OCI-LY1 (cell line): ENCODE results near the gene FBXW11.

Experiments
- H2AFZ ChIP-seq: fragments of 200-600 bp; sonication (generic), shearing (Covaris generic); 2 replicates; pipeline ENCODE4 v1.6.0; 2014; ENCODE audit warnings: antibody characterized with exemption, mild to moderate bottlenecking, low read length
- H3F3A ChIP-seq: fragments of 200-600 bp; sonication (generic), shearing (Covaris generic); 2 replicates; pipeline ENCODE4 v1.6.0; 2014; ENCODE audit warnings: mild to moderate bottlenecking, antibody characterized with exemption, low read length, moderate library complexity; ENCODE audit not compliant: insufficient read depth
- H3K27ac ChIP-seq: fragments of 200-600 bp; sonication (generic); 2 replicates; pipeline ENCODE4 v1.5.1; 2014; ENCODE audit warnings: low read length, mixed run types, mild to moderate bottlenecking, low read depth; ENCODE audit not compliant: poor library complexity, severe bottlenecking
- H3K27me3 ChIP-seq: fragments of 200-600 bp; sonication (generic); 2 replicates; pipeline ENCODE4 v1.6.0; 2014; ENCODE audit warnings: antibody characterized with exemption, mild to moderate bottlenecking, low read length, moderate library complexity; ENCODE audit not compliant: insufficient read depth
- H3K36me3 ChIP-seq: fragments of 200-600 bp; sonication (generic); 2 replicates; pipeline ENCODE4 v1.6.1; 2014; ENCODE audit warnings: mild to moderate bottlenecking, antibody characterized with exemption, low read length, moderate library complexity, mixed read lengths; ENCODE audit not compliant: insufficient read depth
- H3K4me1 ChIP-seq: fragments of 200-600 bp; sonication (generic); 2 replicates; pipeline ENCODE4 v1.5.1; 2014; ENCODE audit warnings: mild to moderate bottlenecking, low read length, moderate library complexity; ENCODE audit not compliant: insufficient read depth, severe bottlenecking
- H3K4me2 ChIP-seq: fragments of 200-600 bp; sonication (generic), shearing (Covaris generic); 2 replicates; pipeline ENCODE4 v1.6.1; 2014; ENCODE audit warnings: low read length
- H3K4me3 ChIP-seq: fragments of 200-600 bp; sonication (generic); 2 replicates; pipeline ENCODE4 v1.5.1; 2014; ENCODE audit warnings: low read length, low read depth, mild to moderate bottlenecking, mixed read lengths; ENCODE audit not compliant: poor library complexity, severe bottlenecking
- H3K79me2 ChIP-seq: fragments of 200-600 bp; shearing (Covaris generic); 2 replicates; pipeline ENCODE4 v1.6.1; 2016; ENCODE audit warnings: mixed run types, low read length, mixed read lengths; ENCODE audit not compliant: insufficient read depth
- H3K9ac ChIP-seq: fragments of 200-600 bp; sonication (generic), shearing (Covaris generic); 2 replicates; pipeline ENCODE4 v1.6.1; 2014; ENCODE audit warnings: mild to moderate bottlenecking, low read length, mixed read lengths
- H3K9me2 ChIP-seq: fragments of 200-600 bp; sonication (generic), shearing (Covaris generic); 2 replicates; pipeline ENCODE4 v1.6.1; 2014; ENCODE audit warnings: low read depth, mild to moderate bottlenecking, low read length, mixed read lengths
- H3K9me3 ChIP-seq: fragments of 200-600 bp; shearing (Covaris generic); 2 replicates; pipeline ENCODE4 v1.6.1; 2014; ENCODE audit warnings: low read length, mixed read lengths
- H4K20me1 ChIP-seq: fragments of 200-600 bp; sonication (generic), shearing (Covaris generic); 2 replicates; pipeline ENCODE4 v1.6.0; 2016; ENCODE audit warnings: mild to moderate bottlenecking, low read length; ENCODE audit not compliant: insufficient read depth
- EZH2 ChIP-seq: fragments of 200-600 bp; sonication (generic), shearing (Covaris generic); IDR thresholded peaks from 2 replicates; pipeline ENCODE4 v1.8.0; 2017; ENCODE audit warnings: borderline replicate concordance, mixed run types, mild to moderate bottlenecking, antibody characterized with exemption, low read length, moderate library complexity, mixed read lengths
- TF ChIP-seq, protein P1 (sequence below): fragments of 200-600 bp; sonication (generic), shearing (Covaris generic); IDR thresholded peaks from 2 replicates; pipeline ENCODE4 v1.5.1; 2017; ENCODE audit warnings: mild to moderate bottlenecking, antibody characterized with exemption, low read length, moderate library complexity, mixed read lengths

The FBXW11 gene

DNA sequence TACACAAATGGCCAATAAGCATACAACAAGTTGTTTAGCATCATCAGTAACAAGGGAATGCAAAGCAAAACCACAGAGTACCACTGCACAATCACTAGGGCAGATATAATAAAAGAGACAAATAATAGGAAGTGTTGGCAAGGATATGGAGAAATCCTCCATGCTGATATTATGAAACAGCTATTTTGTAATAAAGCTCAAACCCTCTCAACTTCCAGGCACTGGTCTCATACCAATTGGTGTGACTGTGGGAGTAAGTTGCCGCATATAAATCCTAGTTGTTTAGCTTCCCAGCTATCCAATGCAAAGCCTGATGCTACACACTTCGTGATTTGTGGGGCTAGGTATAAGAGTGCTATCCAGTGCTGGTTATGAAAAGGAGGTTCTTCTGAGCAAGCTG is 132.2 kb downstream of the FBXW11 start:
- Histone ChIP-seq H3K9me3 (no peaks in the 10 kb centered on the region), H3K27ac (no peak overlapping the region), H4K20me1 (no peaks in the 10 kb centered on the region), H3K9me2 (no peaks in the 10 kb centered on the region), H3F3A (no peaks in the 10 kb centered on the region), H3K9ac (no peak overlapping the region), H3K79me2 (no peaks in the 10 kb centered on the region), H3K4me3 (no peak overlapping the region), H2AFZ (no peak overlapping the region), H3K4me1 (no peaks in the 10 kb centered on the region), H3K27me3 (no peaks in the 10 kb centered on the region), H3K4me2 (no peak overlapping the region), H3K36me3 (peaks cover 68% of the 10 kb centered on the region)
- TF ChIP-seq EZH2, result no peak
- TF ChIP-seq, protein P1, sequence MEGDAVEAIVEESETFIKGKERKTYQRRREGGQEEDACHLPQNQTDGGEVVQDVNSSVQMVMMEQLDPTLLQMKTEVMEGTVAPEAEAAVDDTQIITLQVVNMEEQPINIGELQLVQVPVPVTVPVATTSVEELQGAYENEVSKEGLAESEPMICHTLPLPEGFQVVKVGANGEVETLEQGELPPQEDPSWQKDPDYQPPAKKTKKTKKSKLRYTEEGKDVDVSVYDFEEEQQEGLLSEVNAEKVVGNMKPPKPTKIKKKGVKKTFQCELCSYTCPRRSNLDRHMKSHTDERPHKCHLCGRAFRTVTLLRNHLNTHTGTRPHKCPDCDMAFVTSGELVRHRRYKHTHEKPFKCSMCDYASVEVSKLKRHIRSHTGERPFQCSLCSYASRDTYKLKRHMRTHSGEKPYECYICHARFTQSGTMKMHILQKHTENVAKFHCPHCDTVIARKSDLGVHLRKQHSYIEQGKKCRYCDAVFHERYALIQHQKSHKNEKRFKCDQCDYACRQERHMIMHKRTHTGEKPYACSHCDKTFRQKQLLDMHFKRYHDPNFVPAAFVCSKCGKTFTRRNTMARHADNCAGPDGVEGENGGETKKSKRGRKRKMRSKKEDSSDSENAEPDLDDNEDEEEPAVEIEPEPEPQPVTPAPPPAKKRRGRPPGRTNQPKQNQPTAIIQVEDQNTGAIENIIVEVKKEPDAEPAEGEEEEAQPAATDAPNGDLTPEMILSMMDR, result no peak

DNA sequence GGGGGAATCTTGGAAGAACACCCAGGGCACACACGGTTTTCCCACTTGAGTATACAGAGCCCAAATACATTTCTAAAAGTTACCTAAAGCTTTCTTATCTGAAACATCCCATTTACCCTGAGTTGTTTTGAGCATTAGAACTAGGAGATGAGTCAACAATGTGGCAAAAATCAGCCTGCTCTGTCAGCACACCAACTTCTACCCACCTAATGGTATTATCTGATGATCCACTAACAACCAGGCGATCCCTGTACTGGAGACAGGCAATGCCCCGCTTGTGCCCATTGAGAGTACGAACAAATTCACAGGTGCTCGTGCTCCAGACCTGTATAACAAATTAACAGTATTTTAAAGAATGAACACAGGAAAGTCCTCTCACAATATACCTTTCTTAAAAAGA is 133.8 kb downstream of the FBXW11 start:
- no peaks in the 10 kb centered on the region for H3K27me3 ChIP-seq
- no peaks in the 10 kb centered on the region for H4K20me1 ChIP-seq
- no peak overlapping the region for H3K4me2 ChIP-seq
- no peaks in the 10 kb centered on the region for H3K9me2 ChIP-seq
- H3K9me3 ChIP-seq, result no peaks in the 10 kb centered on the region
- no peaks in the 10 kb centered on the region for H3K4me1 ChIP-seq
- H3K36me3 ChIP-seq, result peaks cover 74% of the 10 kb centered on the region
- no peaks in the 10 kb centered on the region for H3K79me2 ChIP-seq
- H2AFZ ChIP-seq, result no peak overlapping the region
- no peak overlapping the region for H3K27ac ChIP-seq
- H3K9ac ChIP-seq, result no peak overlapping the region
- H3K4me3 ChIP-seq, result no peak overlapping the region
- H3F3A ChIP-seq, result no peaks in the 10 kb centered on the region
- no peak for TF ChIP-seq EZH2
- TF ChIP-seq, protein P1, result no peak

DNA sequence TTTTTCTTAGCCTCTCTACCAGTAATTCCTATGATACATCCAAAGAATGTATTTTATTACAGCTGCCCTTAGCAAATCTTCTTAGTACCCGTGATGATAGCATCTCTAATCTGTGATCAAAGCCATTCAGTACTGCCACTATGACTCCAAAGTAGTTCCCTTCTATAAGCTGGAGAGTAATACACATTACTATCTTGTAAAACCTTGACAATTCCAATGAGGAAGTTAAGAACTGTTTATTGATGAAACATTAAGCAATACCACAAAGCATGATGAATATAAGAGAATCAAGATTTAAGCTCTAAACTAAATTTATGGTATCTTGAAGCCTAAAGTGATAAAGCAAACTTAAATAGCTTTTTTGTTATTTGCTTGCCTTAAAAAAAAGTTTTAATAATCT is 134.7 kb downstream of the FBXW11 start:
- TF ChIP-seq, protein P1, result no peak
- TF ChIP-seq EZH2, result no peak
- Histone ChIP-seq H3K36me3 (peaks cover 69% of the 10 kb centered on the region), H3K27ac (no peak overlapping the region), H3K79me2 (no peaks in the 10 kb centered on the region), H3K9me2 (no peaks in the 10 kb centered on the region), H3K9ac (no peak overlapping the region), H2AFZ (no peak overlapping the region), H3K4me2 (no peak overlapping the region), H3K27me3 (no peaks in the 10 kb centered on the region), H4K20me1 (no peaks in the 10 kb centered on the region), H3F3A (no peaks in the 10 kb centered on the region), H3K9me3 (no peaks in the 10 kb centered on the region), H3K4me1 (no peaks in the 10 kb centered on the region), H3K4me3 (no peak overlapping the region)
